Measurements from ENCODE around the gene ALG9.

DNA sequence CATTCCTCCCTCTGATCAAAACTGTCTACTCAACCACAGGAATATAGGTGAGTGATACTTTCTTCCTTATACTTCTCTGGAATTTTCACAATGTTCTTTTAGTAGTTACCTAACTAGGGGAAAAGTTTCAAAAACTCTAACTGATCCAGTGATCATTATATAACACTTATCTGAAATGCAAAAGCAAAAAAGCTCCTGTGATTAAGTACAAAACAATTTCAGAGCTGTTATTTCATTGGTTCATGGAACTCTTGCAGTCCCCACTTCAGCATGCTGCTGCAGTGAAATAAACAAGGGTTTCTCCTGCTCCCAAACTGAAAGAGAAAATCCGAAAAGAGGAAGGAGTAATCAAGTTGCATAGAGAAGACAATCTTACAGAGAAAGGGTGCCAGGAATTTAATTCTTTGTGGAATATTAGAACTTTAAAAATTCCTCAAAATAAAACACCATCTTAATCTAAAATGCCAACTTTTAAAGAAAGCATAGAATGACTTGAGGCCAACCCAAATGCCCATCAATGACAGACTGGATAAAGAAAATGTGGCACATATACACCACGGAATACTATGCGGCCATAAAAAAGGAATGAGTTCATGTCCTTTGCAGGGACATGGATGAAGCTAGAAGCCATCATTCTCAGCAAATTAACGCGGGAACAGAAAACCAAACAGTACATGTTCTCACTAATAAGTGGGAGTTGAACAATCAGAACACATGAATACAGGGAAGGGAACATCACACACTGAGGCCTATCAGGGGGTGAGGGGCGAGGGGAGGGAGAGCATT is 125.5 kb downstream of the ALG9 start:
- TF ChIP-seq, protein P1, sequence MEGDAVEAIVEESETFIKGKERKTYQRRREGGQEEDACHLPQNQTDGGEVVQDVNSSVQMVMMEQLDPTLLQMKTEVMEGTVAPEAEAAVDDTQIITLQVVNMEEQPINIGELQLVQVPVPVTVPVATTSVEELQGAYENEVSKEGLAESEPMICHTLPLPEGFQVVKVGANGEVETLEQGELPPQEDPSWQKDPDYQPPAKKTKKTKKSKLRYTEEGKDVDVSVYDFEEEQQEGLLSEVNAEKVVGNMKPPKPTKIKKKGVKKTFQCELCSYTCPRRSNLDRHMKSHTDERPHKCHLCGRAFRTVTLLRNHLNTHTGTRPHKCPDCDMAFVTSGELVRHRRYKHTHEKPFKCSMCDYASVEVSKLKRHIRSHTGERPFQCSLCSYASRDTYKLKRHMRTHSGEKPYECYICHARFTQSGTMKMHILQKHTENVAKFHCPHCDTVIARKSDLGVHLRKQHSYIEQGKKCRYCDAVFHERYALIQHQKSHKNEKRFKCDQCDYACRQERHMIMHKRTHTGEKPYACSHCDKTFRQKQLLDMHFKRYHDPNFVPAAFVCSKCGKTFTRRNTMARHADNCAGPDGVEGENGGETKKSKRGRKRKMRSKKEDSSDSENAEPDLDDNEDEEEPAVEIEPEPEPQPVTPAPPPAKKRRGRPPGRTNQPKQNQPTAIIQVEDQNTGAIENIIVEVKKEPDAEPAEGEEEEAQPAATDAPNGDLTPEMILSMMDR (IDR thresholded peaks at IDR 0.05 in 4 of 5, conservative IDR thresholded peaks at IDR 0.05 in 1 of 5), result no peak
- TF ChIP-seq POLR2A (IDR thresholded peaks at IDR 0.05), result no peak
